Gastroesophageal sphincter (tissue), 3 donors: Measurements from ENCODE around the gene TMEM132E.

Experiments
- EP300 ChIP-seq: sonication (generic); formaldehyde crosslinking; IDR thresholded peaks from one replicate; pipeline ENCODE4 v1.6.1; 2017; ENCODE audit warnings: antibody characterized with exemption, mild to moderate bottlenecking
- POLR2A ChIP-seq, 2 donors: fragments of 450-650 bp; IDR thresholded peaks; one replicate each; pipeline ENCODE4 v1.6.1; 2017; ENCODE audit warnings: antibody characterized with exemption in 2 of 2, mild to moderate bottlenecking in 2 of 2, moderate library complexity in 1 of 2
- POLR2AphosphoS5 ChIP-seq: sonication (generic); formaldehyde crosslinking; IDR thresholded peaks from one replicate; pipeline ENCODE4 v1.6.1; 2017; ENCODE audit warnings: antibody characterized with exemption
- TF ChIP-seq, protein P1 (sequence below), 4 experiments: fragments of 200-600 bp in 2 of 4; fragments of 450-650 bp in 2 of 4; sonication (generic) in 1 of 4; IDR thresholded peaks; one replicate each; pipeline ENCODE4 v1.5.1; 2017 to 2019; ENCODE audit warnings: antibody characterized with exemption in 4 of 4, mild to moderate bottlenecking in 2 of 4, moderate library complexity in 2 of 4

DNA sequence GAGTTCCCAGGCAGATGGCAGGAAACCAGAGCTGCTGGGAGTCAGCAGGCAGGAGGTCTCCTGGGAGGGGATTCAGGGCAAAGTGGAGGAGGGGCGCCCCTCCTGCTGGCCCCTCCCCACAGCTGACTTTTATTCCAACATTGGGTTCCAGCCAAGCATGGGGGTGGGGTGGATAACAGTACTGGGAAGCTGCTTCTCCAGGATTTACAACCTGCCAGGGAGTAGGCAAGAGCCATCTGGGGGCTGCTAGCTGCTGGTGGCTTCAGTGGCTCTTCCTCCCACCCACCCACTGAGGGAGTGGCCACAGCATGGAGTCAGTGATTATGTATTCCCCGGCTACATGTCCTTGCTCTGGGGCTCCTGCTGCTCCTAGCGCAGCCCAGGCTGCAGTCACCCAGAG is 36.8 kb downstream of the TMEM132E start:
- TF ChIP-seq, protein P1, sequence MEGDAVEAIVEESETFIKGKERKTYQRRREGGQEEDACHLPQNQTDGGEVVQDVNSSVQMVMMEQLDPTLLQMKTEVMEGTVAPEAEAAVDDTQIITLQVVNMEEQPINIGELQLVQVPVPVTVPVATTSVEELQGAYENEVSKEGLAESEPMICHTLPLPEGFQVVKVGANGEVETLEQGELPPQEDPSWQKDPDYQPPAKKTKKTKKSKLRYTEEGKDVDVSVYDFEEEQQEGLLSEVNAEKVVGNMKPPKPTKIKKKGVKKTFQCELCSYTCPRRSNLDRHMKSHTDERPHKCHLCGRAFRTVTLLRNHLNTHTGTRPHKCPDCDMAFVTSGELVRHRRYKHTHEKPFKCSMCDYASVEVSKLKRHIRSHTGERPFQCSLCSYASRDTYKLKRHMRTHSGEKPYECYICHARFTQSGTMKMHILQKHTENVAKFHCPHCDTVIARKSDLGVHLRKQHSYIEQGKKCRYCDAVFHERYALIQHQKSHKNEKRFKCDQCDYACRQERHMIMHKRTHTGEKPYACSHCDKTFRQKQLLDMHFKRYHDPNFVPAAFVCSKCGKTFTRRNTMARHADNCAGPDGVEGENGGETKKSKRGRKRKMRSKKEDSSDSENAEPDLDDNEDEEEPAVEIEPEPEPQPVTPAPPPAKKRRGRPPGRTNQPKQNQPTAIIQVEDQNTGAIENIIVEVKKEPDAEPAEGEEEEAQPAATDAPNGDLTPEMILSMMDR (IDR thresholded peaks at IDR 0.05), result no peak
- no peak for TF ChIP-seq EP300
- TF ChIP-seq POLR2A (IDR thresholded peaks at IDR 0.05), result no peak
- TF ChIP-seq POLR2AphosphoS5, result no peak
